ENCODE data around the gene SLC50A1. TPM values are rescaled to one million over a fixed set of nuclear protein-coding genes. Genes with fewer than 3 reads are reported as not detected.
A peak's percentile ranks its signal among the peaks of the same experiment; 100 is the strongest.

SLC50A1 gene
- total and polyA plus RNA-seq, 9 of the 15 experiments (the other 6 are each of a cell fraction or from before 2014, with no cell fraction given), result 46.5 to 132 (median 91.9) TPM

DNA sequence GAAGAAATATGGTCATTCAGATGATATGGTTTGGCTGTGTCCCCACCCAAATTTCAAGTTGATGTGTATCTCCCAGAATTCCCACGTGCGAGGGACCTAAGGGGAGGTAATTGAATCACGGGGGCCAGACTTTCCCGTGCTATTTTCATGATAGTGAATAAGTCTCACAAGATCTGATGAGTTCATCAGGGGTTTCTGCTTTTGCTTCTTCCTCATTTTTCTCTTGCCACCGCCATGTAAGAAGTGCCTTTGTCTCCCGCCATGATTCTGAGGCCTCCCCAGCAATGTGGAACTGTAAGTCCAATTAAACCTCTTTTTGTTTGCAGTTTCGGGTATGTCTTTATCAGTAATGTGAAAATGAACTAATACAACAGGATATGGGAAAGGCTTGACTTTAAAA lies 6.1 kb downstream of the SLC50A1 start:
- POLR2A ChIA-PET, result interaction anchor here (0.9 kb wide), 1 partner anchor 26 kb away, joined by 3 read pairs; no protein-coding TSS in a partner anchor

More for the DNA sequence above, 6.1 kb downstream of the SLC50A1 start:
- intact Hi-C loops (cut with micrococcal nuclease) (loop anchor here (2.0 kb wide), 1 partner anchor 47 kb away; no protein-coding TSS in a partner anchor), in situ Hi-C loops (cut with MboI) (no loop called here)
- H3K36me3 ChIP-seq (ENCODE audit: control insufficient read depth, insufficient read depth, low read length), result peaks cover 21% of the 10 kb centered on the region
- 48% methylated on average over 7 of the region's 7 CpGs for WGBS (ENCODE audit: insufficient coverage, low coverage, missing lambda C conversion rate)
- peaks cover 34% of the 10 kb centered on the region for H3K79me2 ChIP-seq (ENCODE audit: control insufficient read depth, insufficient read depth, low read length)
- H3K27ac ChIP-seq (ENCODE audit: extremely low read depth, low read depth, low read length), result no peak overlapping the region
- ATAC-seq, result no peak
- no peaks in the 10 kb centered on the region for H3K9me1 ChIP-seq (ENCODE audit: control insufficient read depth, insufficient read depth, low read length)
- no peak for DNase-seq (ENCODE audit: extremely low read depth in 1 of 4, low spot score in 3 of 4)
- H3K9ac ChIP-seq (ENCODE audit: insufficient read depth in 1 of 2, low read depth in 2 of 2, low read length in 2 of 2), result no peak overlapping the region
- no peaks in the 10 kb centered on the region for H4K20me1 ChIP-seq (replicated peaks; ENCODE audit: control insufficient read depth, insufficient read depth, low read length)
- H3K4me1 ChIP-seq (replicated peaks in 1 of 2; ENCODE audit: control insufficient read depth in 2 of 2, insufficient read depth in 2 of 2, low read length in 2 of 2), result peaks cover 22 to 33% of the 10 kb centered on the region in 2 experiments
- peaks cover 7% of the 10 kb centered on the region; the same call in 1 of the 2 replicates for H3K9me3 ChIP-seq (replicated peaks; ENCODE audit: control insufficient read depth, insufficient read depth, low read depth, low read length)
- CTCF ChIA-PET (ENCODE audit: low intra/inter-chr PET ratio), result no interaction called here
- no peaks in the 10 kb centered on the region for H3K27me3 ChIP-seq (ENCODE audit: control insufficient read depth in 2 of 2, insufficient read depth in 2 of 2, low read length in 2 of 2)
- TF ChIP-seq ZFP36 (IDR thresholded peaks at IDR 0.05; ENCODE audit: low read depth, low read length, partially characterized antibody), result peak; percentile 83
- TF ChIP-seq, protein P1, sequence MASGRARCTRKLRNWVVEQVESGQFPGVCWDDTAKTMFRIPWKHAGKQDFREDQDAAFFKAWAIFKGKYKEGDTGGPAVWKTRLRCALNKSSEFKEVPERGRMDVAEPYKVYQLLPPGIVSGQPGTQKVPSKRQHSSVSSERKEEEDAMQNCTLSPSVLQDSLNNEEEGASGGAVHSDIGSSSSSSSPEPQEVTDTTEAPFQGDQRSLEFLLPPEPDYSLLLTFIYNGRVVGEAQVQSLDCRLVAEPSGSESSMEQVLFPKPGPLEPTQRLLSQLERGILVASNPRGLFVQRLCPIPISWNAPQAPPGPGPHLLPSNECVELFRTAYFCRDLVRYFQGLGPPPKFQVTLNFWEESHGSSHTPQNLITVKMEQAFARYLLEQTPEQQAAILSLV (tag; IDR thresholded peaks at IDR 0.05), result no peak
- peak; percentile 41 to 65; a peak in 2 of 4 replicates for TF ChIP-seq TRIM24 (IDR thresholded peaks at IDR 0.05)
- TF ChIP-seq, protein P2, sequence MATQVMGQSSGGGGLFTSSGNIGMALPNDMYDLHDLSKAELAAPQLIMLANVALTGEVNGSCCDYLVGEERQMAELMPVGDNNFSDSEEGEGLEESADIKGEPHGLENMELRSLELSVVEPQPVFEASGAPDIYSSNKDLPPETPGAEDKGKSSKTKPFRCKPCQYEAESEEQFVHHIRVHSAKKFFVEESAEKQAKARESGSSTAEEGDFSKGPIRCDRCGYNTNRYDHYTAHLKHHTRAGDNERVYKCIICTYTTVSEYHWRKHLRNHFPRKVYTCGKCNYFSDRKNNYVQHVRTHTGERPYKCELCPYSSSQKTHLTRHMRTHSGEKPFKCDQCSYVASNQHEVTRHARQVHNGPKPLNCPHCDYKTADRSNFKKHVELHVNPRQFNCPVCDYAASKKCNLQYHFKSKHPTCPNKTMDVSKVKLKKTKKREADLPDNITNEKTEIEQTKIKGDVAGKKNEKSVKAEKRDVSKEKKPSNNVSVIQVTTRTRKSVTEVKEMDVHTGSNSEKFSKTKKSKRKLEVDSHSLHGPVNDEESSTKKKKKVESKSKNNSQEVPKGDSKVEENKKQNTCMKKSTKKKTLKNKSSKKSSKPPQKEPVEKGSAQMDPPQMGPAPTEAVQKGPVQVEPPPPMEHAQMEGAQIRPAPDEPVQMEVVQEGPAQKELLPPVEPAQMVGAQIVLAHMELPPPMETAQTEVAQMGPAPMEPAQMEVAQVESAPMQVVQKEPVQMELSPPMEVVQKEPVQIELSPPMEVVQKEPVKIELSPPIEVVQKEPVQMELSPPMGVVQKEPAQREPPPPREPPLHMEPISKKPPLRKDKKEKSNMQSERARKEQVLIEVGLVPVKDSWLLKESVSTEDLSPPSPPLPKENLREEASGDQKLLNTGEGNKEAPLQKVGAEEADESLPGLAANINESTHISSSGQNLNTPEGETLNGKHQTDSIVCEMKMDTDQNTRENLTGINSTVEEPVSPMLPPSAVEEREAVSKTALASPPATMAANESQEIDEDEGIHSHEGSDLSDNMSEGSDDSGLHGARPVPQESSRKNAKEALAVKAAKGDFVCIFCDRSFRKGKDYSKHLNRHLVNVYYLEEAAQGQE (IDR thresholded peaks at IDR 0.05; ENCODE audit: borderline replicate concordance), result no peak
- TF ChIP-seq, protein P2 (CRISPR knock-in tag; IDR thresholded peaks at IDR 0.05; ENCODE audit: low read depth), result no peak
- peak in 1 of 2 experiments; percentile 46; a peak in 1 of 3 replicates for TF ChIP-seq CBX3 (IDR thresholded peaks at IDR 0.05; ENCODE audit: borderline replicate concordance in 1 of 2, low read length in 2 of 2)
- TF ChIP-seq, protein P3, sequence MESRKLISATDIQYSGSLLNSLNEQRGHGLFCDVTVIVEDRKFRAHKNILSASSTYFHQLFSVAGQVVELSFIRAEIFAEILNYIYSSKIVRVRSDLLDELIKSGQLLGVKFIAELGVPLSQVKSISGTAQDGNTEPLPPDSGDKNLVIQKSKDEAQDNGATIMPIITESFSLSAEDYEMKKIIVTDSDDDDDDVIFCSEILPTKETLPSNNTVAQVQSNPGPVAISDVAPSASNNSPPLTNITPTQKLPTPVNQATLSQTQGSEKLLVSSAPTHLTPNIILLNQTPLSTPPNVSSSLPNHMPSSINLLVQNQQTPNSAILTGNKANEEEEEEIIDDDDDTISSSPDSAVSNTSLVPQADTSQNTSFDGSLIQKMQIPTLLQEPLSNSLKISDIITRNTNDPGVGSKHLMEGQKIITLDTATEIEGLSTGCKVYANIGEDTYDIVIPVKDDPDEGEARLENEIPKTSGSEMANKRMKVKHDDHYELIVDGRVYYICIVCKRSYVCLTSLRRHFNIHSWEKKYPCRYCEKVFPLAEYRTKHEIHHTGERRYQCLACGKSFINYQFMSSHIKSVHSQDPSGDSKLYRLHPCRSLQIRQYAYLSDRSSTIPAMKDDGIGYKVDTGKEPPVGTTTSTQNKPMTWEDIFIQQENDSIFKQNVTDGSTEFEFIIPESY (CRISPR knock-in tag; IDR thresholded peaks at IDR 0.05), result peak; percentile 65
- TF ChIP-seq ZNF766 (CRISPR knock-in tag; conservative IDR thresholded peaks at IDR 0.05), result peak; percentile 88
- H3K4me3 ChIP-seq, result no peak overlapping the region
- no peak for FAIRE-seq
- H2AFZ ChIP-seq (ENCODE audit: low read depth, low read length), result peak overlapping the region; percentile 29
- BruUV-seq (replicated peaks), result no TSS peak
- H3K4me2 ChIP-seq (ENCODE audit: insufficient read depth, low read length), result no peak overlapping the region

Measured in K562 (cell line).